ENCODE data around the gene BEST1.
A peak's percentile ranks its signal among the peaks of the same experiment; 100 is the strongest.

- TF ChIP-seq POLR2AphosphoS5 (IDR thresholded peaks at IDR 0.05; ENCODE audit: low read depth, low read length) (0 out of 2 replicates have a peak, but pooled peaks have one; percentile 38), TAF1 (IDR thresholded peaks at IDR 0.05; ENCODE audit: borderline replicate concordance, low read depth, low read length) (peak; percentile 13; the same call in 1 of the 2 replicates), POLR2A (IDR thresholded peaks at IDR 0.05; ENCODE audit: low read depth, low read length) (no peak)
These were observed 21.3 kb downstream of the BEST1 start for GRCh38 chr11:61971248-61972111.

All from GM12892 (cell line).